GM12891 (cell line): ENCODE data around the gene LRRC49.
"Not testable (repeated sequence)": the region's sequence is repeated elsewhere in the genome, so short reads cannot be mapped to it uniquely, and the experiment has no call there.

Source experiments
- DNase-seq: peaks from one replicate; pipeline ENCODE4 v3.0.0; 2011; ENCODE audit warnings: low spot score; ENCODE audit not compliant: insufficient read length
- FAIRE-seq: peaks from 2 replicates; lab custom pipeline; 2011; peaks lifted over from hg19 to GRCh38; lab: Jason Lieb, UNC
- PAX5 ChIP-seq: IDR thresholded peaks from 2 replicates; pipeline ENCODE4 v1.6.1; 2011; ENCODE audit warnings: low read length, moderate library complexity, mild to moderate bottlenecking; ENCODE audit not compliant: insufficient read depth, severe bottlenecking
- POLR2A ChIP-seq: IDR thresholded peaks from 2 replicates; pipeline ENCODE4 v1.6.1; 2011; ENCODE audit warnings: low read depth, low read length, control low read depth
- POLR2AphosphoS5 ChIP-seq: IDR thresholded peaks from 2 replicates; pipeline ENCODE4 v1.6.1; 2011; ENCODE audit warnings: low read depth, low read length, control low read depth
- POU2F2 ChIP-seq: IDR thresholded peaks from 2 replicates; pipeline ENCODE4 v1.6.1; 2011; ENCODE audit warnings: low read depth, mild to moderate bottlenecking, control low read depth, low read length, moderate library complexity
- SPI1 ChIP-seq: IDR thresholded peaks from 2 replicates; pipeline ENCODE4 v1.6.1; 2011; ENCODE audit warnings: low read depth, low read length, control low read depth
- TAF1 ChIP-seq: IDR thresholded peaks from 2 replicates; pipeline ENCODE4 v1.6.1; 2011; ENCODE audit warnings: low read depth, low read length, control low read depth

The LRRC49 gene

GRCh38 chr15:71011503-71012155 lies 119.0 kb downstream of the LRRC49 start:
- TF ChIP-seq PAX5, result no peak
- TF ChIP-seq SPI1, result no peak
- no peak for TF ChIP-seq POU2F2
- TF ChIP-seq TAF1, result no peak
- TF ChIP-seq POLR2AphosphoS5, result no peak
- FAIRE-seq (no peak), DNase-seq (no peak)

GRCh38 chr15:71013446-71013845 lies 120.8 kb downstream of the LRRC49 start:
- TF ChIP-seq POLR2A (no peak), POLR2AphosphoS5 (no peak), PAX5 (no peak), POU2F2 (no peak), TAF1 (no peak), SPI1 (no peak)
- peak; percentile 5 for FAIRE-seq
- no peak for DNase-seq

GRCh38 chr15:71015342-71015741 lies 122.7 kb downstream of the LRRC49 start:
- FAIRE-seq (no peak), DNase-seq (no peak)
- no peak for TF ChIP-seq POU2F2
- no peak for TF ChIP-seq PAX5
- no peak for TF ChIP-seq POLR2AphosphoS5
- no peak for TF ChIP-seq SPI1
- no peak for TF ChIP-seq TAF1
- TF ChIP-seq POLR2A, result no peak

DNA sequence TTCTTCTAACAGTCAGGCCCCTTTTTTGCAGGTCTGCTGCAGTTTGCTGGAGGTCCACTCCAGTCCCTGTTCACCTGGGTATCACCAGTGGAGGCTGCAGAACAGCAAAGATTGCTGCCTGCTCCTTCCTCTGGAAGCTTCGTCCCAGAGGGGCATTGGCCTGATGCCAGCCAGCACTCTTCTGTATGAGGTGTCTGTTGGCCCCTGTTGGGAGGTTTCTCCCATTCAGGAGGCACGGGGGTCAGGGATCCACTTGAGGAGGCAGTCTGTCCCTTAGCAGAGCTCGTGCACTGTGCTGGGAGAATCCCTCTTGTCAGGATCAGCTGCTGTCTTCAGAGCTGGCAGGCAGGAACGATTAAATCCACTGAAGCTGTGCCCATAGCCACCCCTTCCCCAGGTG lies 138.6 kb downstream of the LRRC49 start:
- FAIRE-seq, DNase-seq: not testable (repeated sequence)

GRCh38 chr15:71035478-71035877 lies 142.9 kb downstream of the LRRC49 start:
- not testable (repeated sequence) for FAIRE-seq, DNase-seq

- no peak for DNase-seq
- no peak for FAIRE-seq
- TF ChIP-seq SPI1 (no peak), POLR2A (no peak), POU2F2 (no peak), POLR2AphosphoS5 (no peak), PAX5 (no peak)
Measured at GRCh38 chr15:71042356-71042922, 149.8 kb downstream of the LRRC49 start.

- no peak for TF ChIP-seq TAF1
- no peak for TF ChIP-seq POU2F2
- no peak for TF ChIP-seq POLR2AphosphoS5
- TF ChIP-seq POLR2A, result no peak
- no peak for TF ChIP-seq SPI1
- no peak for TF ChIP-seq PAX5
- FAIRE-seq, result no peak
- no peak for DNase-seq
Measured at GRCh38 chr15:71043373-71043772, 150.7 kb downstream of the LRRC49 start.

DNA sequence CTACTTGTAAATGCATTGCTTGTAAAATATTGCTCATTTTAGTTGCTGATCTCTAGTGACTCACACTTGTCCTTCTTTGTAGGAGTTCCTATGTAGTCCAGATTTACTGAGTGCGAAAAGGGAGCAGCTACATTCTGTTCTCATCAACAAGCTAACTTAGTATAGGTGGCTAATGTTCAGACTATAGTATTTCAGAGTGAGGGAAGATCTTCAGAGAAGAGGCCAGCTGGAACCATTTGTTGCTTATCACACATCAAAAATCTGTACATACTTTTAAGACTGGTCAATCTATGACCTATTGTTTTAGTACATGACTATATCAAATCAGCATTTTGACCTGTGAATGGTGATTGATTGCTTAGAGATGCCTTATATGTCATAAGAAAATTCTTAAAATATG lies 151.4 kb downstream of the LRRC49 start:
- DNase-seq (no peak), FAIRE-seq (no peak)
- TF ChIP-seq SPI1 (no peak), POU2F2 (no peak), PAX5 (no peak), POLR2A (no peak), TAF1 (no peak), POLR2AphosphoS5 (no peak)

GRCh38 chr15:71046146-71046545 lies 153.5 kb downstream of the LRRC49 start:
- FAIRE-seq, DNase-seq: not testable (repeated sequence)

- TF ChIP-seq TAF1 (no peak), POLR2AphosphoS5 (no peak), POU2F2 (no peak), POLR2A (no peak), PAX5 (no peak), SPI1 (no peak)
- DNase-seq, result no peak
- no peak for FAIRE-seq
Measured at GRCh38 chr15:71048913-71049675, 156.5 kb downstream of the LRRC49 start.

DNA sequence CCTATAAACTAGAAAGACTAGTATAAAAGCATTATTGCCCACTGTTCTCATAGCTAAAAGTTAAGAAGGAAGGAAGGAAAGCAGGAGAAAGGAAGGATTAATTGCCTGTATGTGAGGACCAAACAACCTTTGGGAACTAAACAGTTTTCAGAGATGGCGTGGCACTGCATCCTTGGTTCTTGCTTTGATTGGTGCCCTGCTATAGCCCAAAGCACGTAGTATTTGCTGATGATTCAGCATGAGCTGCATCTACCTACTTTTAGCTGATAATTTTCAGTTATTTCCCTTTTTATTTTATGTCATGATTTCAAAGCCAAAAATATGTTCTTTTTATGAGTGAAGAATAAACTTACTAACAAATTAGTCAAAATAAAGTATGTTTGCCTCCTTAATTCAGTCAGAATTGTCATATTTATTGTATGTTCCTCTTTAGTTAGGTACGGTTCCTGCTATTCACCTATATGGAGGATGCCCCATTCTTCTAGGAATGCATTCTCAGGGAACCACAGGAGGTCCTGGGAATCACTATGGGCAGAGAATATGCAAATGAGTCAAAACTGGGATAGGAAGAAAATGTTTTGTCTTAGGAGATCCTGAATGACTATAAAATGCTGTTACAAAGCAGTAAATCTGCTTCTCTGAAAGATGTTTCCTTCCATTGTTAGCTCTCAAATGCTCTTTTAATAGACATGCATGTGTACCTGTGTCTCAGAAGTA lies 157.2 kb downstream of the LRRC49 start:
- DNase-seq (no peak), FAIRE-seq (no peak)
- TF ChIP-seq PAX5 (no peak), POLR2AphosphoS5 (no peak), TAF1 (no peak), SPI1 (no peak), POLR2A (no peak), POU2F2 (no peak)
